G401 (cell line): ENCODE data around the gene CLRN1. TPM values are rescaled to one million over a fixed set of nuclear protein-coding genes. Genes with fewer than 3 reads are reported as not detected.

ENCODE experiments used
- DNase-seq: peaks from one replicate; pipeline ENCODE4 v3.0.0-alpha.2; 2015; ENCODE audit warnings: low spot score
- in situ Hi-C: cut with HindIII; loops from 2 replicates; pipeline ENCODE4 v1.10.0; 2016; ENCODE audit warnings: low sequenced_read_pairs, mixed read lengths
- total RNA-seq: library from RNA; depleted of rRNA; stranded (reverse); fragments of >200 nt; shearing (Covaris generic); gene quantifications from 2 replicates; pipeline ENCODE4 v1.2.3, GENCODE V29; 2014

The CLRN1 gene
- total RNA-seq, 1 experiment from 2014 or later, result not detected

GRCh38 chr3:150928234-150928633, 44.3 kb downstream of the CLRN1 start:
- in situ Hi-C loops, result no loop called here
- DNase-seq, result no peak

- no peak for DNase-seq
- in situ Hi-C loops, result no loop called here
Observed at GRCh38 chr3:150926328-150926727, 46.2 kb downstream of the CLRN1 start.

DNA sequence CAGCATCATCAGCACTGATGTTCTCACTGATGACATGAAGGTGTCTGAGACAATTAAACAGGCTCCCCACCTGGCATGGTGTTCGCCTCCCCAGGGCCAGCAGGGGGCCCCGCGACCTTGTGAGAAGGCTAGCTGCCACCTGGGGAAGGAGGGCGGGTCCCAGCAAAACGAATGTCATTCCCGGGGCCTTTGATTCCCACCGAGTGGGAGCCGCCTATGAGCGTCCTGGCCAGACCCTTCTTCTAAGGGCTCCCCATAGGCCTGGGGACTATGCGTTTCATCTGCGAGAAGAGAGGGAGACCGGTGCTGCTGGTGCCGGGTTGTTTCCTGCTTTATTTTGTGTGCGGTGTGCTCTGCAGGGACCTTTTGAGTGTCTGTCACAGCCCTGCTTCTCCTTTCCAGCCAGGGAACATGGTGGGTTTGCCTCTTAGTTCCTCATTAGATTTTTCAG, 46.8 kb downstream of the CLRN1 start:
- DNase-seq, result no peak
- in situ Hi-C loops, result no loop called here

DNA sequence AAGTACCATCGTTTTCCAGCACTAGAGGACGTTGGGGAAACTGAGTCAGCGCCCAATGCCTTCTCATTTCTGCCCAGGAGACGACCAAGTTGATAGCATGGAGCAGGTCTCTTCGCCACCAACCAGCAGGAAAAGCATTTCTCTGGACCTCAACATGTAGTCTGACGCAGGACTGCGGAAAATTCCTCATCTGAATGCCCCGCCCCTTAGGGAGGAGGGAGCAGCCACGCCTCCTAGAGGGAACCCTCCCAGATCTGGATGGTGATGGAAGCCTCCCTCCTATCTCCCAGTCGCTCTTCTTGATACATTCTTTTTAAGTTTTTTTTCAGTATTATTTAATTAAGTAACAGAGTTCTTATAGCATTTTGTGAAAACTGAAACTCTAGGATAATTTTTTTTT, 49.9 kb downstream of the CLRN1 start:
- in situ Hi-C loops, result no loop called here
- no peak for DNase-seq

- in situ Hi-C loops, result no loop called here
- no peak for DNase-seq
Observed at GRCh38 chr3:150921209-150921608, 51.3 kb downstream of the CLRN1 start.

- no peak for DNase-seq
- in situ Hi-C loops, result no loop called here
Observed at GRCh38 chr3:150920236-150920635, 52.3 kb downstream of the CLRN1 start.

- DNase-seq, result no peak
- in situ Hi-C loops, result no loop called here
Observed at GRCh38 chr3:150917951-150918350, 54.6 kb downstream of the CLRN1 start.

DNA sequence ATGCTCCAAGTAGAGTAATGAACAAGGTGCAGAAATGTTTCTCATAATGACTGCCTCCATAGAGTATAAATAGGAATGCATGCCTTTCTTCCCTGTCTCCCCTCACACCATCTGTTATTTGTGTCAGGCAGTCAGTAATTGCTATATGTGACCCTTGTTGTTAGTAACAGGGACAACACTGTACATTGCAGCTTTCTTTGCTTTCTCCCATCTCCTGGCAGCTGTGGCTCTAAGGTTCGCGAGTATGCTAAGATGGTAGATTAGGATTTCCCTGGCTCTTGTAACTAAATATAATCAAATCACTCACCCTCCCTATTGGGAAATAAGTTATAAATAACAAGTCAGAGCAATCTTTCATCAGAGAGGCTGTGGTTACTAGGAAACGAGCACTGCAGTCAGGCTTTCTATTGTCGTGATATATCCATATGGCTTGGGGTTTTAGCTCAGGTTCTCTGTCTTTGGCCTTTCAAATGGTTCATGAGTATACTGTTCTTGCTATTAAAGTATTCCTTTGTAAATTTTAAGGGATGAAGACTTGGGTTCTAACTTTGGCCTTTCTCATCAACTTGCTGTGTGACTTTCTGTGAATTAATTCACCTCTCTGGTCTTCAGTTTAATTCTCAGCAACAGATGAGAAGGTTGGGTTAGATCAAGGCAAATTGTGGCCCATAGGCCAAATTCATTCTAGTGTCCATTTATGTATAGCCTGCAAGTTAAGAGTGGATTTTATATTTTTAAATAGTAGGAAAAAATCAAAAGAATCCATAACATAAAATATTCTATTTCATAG, 59.2 kb downstream of the CLRN1 start:
- DNase-seq, result no peak
- in situ Hi-C loops, result no loop called here

DNA sequence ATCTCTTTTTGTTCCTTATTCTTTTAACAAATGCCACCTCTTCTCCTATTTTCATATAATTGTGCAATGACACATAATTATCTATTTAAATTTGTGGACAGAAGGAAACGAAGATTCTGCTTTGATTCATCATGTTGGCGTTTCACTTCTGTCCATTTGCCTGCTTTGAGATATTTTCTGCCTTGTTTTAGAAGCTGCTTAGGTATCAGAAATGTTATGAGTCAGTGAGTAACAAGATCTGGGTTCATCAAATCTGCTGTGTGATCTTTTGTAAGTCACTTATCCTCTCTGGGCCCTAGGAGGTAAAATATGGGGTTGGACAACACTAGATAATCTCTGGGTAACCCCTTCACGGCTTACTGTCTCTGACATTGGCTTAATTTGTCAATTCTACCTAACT, 60.0 kb downstream of the CLRN1 start:
- in situ Hi-C loops, result no loop called here
- no peak for DNase-seq

- in situ Hi-C loops, result no loop called here
- peak; percentile 53 for DNase-seq
Observed at GRCh38 chr3:150911771-150912170, 60.8 kb downstream of the CLRN1 start.

- in situ Hi-C loops, result no loop called here
- no peak for DNase-seq
Observed at GRCh38 chr3:150906461-150906860, 66.1 kb downstream of the CLRN1 start.

- in situ Hi-C loops, result no loop called here
- DNase-seq, result no peak
Observed at GRCh38 chr3:150905746-150906145, 66.8 kb downstream of the CLRN1 start.

- in situ Hi-C loops, result no loop called here
- DNase-seq, result no peak
Observed at GRCh38 chr3:150905339-150905738, 67.2 kb downstream of the CLRN1 start, which contains the start of gene MINDY4B. TSS of gene MINDY4B (minus strand) at chr3:150905439. CDS start at chr3:150905439, 0 bp downstream.

- in situ Hi-C loops, result no loop called here
- DNase-seq, result no peak
Observed at GRCh38 chr3:150902988-150903387, 69.5 kb downstream of the CLRN1 start.

- no peak for DNase-seq
- in situ Hi-C loops, result no loop called here
Observed at GRCh38 chr3:150901793-150902192, 70.7 kb downstream of the CLRN1 start.

DNA sequence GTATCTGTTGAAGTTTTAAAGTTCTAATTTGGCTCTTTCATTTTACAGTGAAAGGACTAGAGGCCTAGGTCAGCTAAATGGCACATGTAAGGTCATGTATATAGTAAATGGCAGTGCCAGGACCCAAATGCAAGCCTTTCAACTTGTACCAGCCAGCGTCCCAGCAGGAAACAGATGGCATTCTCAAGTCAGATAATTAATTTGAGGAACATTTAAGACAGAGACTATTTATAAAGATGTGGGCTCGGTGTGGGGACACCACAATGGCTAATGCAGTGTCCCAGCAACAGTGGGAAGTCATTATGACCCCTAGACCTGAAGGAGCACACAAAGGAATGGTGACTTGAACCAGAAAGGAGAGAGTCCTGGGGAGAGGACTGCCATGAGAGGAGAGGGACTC, 73.4 kb downstream of the CLRN1 start:
- peak; percentile 61 for DNase-seq
- in situ Hi-C loops, result no loop called here

GRCh38 chr3:150898046-150898754, 74.3 kb downstream of the CLRN1 start:
- no peak for DNase-seq

DNA sequence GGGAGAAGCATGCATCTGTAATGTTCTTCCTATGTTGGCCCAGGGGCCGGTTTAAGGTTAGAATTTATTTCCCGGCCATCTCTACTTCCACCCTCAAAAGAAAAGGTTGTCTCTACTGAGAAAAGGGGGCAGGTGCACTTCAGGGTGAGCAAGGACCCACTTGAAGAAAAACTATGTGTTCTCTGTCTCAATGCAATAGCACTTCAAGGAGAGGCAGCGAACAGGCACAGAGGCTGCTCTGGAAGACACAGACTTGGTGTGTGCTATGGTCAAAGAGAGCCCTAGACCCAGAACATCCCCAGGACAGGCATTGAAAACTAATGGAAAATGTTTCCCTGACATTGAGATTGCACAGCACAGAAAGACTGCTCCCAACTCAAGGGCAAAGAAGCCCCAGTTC, 74.9 kb downstream of the CLRN1 start:
- in situ Hi-C loops, result no loop called here
- no peak for DNase-seq

More at GRCh38 chr3:150898046-150898754, 74.3 kb downstream of the CLRN1 start:
- in situ Hi-C loops, result no loop called here

- in situ Hi-C loops, result no loop called here
- peak; percentile 75 for DNase-seq
Observed at GRCh38 chr3:150890831-150891230, 81.7 kb downstream of the CLRN1 start.

GRCh38 chr3:150890295-150890694, 82.2 kb downstream of the CLRN1 start:
- in situ Hi-C loops, result no loop called here
- DNase-seq, result no peak
